ENCODE results near the gene OGFOD2. TPM values are rescaled to one million over a fixed set of nuclear protein-coding genes. Genes with fewer than 3 reads are reported as not detected.

OGFOD2 gene
- total and polyA plus RNA-seq, 4 donors: 8.0 to 18.6 (median 12.3) TPM

DNA sequence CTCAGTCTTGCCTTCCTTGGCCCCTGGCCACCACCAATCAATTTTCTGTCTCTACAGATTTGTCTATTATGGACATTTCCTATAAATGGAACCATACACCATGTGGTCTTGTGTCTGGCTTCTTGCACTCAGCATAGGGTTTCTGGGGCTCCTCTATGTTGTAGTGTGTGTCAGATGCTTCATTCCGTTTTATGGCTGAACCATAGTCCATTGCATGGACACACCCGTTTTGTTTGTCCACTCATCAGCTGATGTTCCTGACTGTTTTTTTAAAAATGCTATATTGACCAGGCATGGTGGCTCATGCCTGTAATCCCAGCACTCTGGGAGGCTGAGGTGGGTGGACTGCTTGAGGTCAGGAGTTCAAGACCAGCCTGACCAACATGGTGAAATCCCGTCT lies 26.4 kb downstream of the OGFOD2 start:
- peaks cover 22 to 35% (median 32%) of the 10 kb centered on the region in 4 donors for H3K4me1 ChIP-seq (ENCODE audit: control insufficient read depth in 4 of 4, insufficient read depth in 4 of 4, low read length in 3 of 4)
- H3K36me3 ChIP-seq (ENCODE audit: control insufficient read depth in 4 of 4, insufficient read depth in 3 of 4, low read depth in 1 of 4, low read length in 3 of 4): peaks cover 2 to 14% (median 10%) of the 10 kb centered on the region in 4 donors
- no peaks in the 10 kb centered on the region for H3K9me3 ChIP-seq (ENCODE audit: control insufficient read depth in 4 of 4, low read length in 3 of 4)
- H3K27me3 ChIP-seq (ENCODE audit: control insufficient read depth in 4 of 4, insufficient read depth in 4 of 4, low read length in 3 of 4): no peaks in the 10 kb centered on the region
- H3K27ac ChIP-seq (ENCODE audit: low read depth in 1 of 2, low read length in 2 of 2): no peak overlapping the region
- H3K9ac ChIP-seq (ENCODE audit: low read depth in 1 of 2, low read length in 2 of 2): no peak overlapping the region
- TF ChIP-seq GABPA (IDR thresholded peaks at IDR 0.05 in 1 of 2, conservative IDR thresholded peaks at IDR 0.05 in 1 of 2) (no peak), JUND (IDR thresholded peaks at IDR 0.05) (no peak), FOXA1 (IDR thresholded peaks at IDR 0.05) (no peak), ZBTB33 (IDR thresholded peaks at IDR 0.05) (no peak), HNF4A (conservative IDR thresholded peaks at IDR 0.05) (no peak), RXRA (IDR thresholded peaks at IDR 0.05) (no peak), FOXA2 (IDR thresholded peaks at IDR 0.05) (no peak), CTCF (IDR thresholded peaks at IDR 0.05; ENCODE audit: low read depth, low read length, missing input control) (no peak), YY1 (IDR thresholded peaks at IDR 0.05) (no peak), HNF4G (IDR thresholded peaks at IDR 0.05) (no peak), EGR1 (IDR thresholded peaks at IDR 0.05; ENCODE audit: low read depth in 2 of 2) (no peak), ATF3 (IDR thresholded peaks at IDR 0.05) (no peak), SP1 (IDR thresholded peaks at IDR 0.05) (no peak), TAF1 (conservative IDR thresholded peaks at IDR 0.05) (no peak), NR2F2 (IDR thresholded peaks at IDR 0.05) (no peak), RAD21 (IDR thresholded peaks at IDR 0.05) (no peak)
- TF ChIP-seq, protein P1, sequence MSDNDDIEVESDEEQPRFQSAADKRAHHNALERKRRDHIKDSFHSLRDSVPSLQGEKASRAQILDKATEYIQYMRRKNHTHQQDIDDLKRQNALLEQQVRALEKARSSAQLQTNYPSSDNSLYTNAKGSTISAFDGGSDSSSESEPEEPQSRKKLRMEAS (IDR thresholded peaks at IDR 0.05): no peak
- TF ChIP-seq, protein P2, sequence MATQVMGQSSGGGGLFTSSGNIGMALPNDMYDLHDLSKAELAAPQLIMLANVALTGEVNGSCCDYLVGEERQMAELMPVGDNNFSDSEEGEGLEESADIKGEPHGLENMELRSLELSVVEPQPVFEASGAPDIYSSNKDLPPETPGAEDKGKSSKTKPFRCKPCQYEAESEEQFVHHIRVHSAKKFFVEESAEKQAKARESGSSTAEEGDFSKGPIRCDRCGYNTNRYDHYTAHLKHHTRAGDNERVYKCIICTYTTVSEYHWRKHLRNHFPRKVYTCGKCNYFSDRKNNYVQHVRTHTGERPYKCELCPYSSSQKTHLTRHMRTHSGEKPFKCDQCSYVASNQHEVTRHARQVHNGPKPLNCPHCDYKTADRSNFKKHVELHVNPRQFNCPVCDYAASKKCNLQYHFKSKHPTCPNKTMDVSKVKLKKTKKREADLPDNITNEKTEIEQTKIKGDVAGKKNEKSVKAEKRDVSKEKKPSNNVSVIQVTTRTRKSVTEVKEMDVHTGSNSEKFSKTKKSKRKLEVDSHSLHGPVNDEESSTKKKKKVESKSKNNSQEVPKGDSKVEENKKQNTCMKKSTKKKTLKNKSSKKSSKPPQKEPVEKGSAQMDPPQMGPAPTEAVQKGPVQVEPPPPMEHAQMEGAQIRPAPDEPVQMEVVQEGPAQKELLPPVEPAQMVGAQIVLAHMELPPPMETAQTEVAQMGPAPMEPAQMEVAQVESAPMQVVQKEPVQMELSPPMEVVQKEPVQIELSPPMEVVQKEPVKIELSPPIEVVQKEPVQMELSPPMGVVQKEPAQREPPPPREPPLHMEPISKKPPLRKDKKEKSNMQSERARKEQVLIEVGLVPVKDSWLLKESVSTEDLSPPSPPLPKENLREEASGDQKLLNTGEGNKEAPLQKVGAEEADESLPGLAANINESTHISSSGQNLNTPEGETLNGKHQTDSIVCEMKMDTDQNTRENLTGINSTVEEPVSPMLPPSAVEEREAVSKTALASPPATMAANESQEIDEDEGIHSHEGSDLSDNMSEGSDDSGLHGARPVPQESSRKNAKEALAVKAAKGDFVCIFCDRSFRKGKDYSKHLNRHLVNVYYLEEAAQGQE (IDR thresholded peaks at IDR 0.05): no peak
- WGBS: 90% methylated on average over 3 of the region's 3 CpGs
- H3K4me3 ChIP-seq (ENCODE audit: low read depth in 1 of 3, low read length in 3 of 3): no peak overlapping the region
- no peak for DNase-seq (ENCODE audit: low spot score)

All from liver (tissue), 9 donors.